HepG2 (cell line): Measurements from ENCODE around the gene HOXD3.

Source experiments
- IRF2 ChIP-seq: IDR thresholded peaks from 2 replicates; pipeline ENCODE4 v1.6.1; 2018; ENCODE audit warnings: missing genetic modification reagents, missing compliant biosample characterization
- ZBTB8A ChIP-seq: sonication (generic); formaldehyde crosslinking; IDR thresholded peaks from 2 replicates; pipeline ENCODE4 v1.4.0; 2020; ENCODE audit warnings: mild to moderate bottlenecking, low read depth, missing genetic modification reagents, borderline replicate concordance
- TF ChIP-seq, protein P1 (sequence below): sonication (generic); formaldehyde crosslinking; IDR thresholded peaks from 2 replicates; pipeline ENCODE4 v1.4.0; 2020; ENCODE audit warnings: missing genetic modification reagents

DNA sequence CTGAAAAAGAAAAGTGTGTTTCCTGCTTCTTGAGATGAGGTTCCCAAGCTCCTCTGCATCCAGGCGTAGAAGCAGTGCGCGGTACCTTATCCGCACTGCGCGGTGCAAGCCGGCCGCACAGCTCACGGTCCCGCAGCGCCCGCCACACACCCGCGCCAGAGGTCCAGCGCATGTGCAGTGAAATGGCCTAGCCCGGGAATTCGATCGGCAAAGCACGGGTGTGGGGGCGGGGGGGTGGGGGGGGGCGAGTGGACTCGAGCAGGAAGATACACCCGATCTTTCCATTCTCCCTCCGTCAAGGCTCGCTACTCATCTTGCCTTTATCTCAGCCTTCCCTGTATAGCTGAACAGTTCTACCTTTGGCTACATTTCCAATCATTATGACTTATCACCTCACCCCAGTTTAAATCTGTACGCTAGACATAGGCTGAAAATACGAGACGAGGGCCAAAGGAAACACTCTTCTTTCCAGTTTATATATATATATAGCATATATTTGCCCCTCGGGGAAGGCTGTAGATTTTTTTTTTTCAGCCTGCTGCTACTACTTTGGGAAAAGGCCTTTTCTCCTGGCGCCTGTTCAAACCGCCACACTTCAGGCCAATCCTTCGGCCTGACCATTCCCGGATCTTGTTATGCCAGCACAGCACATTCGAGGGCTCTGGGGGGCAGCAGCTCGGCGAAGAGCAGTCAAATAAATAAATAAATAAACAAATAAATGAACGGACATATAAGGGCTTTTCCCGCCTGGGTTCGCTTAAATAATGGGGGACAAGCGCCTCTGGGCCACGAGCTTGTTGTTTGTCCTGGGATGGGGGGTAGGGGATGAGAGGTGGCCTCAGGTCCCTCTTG, 17.2 kb upstream of the HOXD3 start:
- TF ChIP-seq ZBTB8A (CRISPR knock-in tag) = no peak
- TF ChIP-seq, protein P1, sequence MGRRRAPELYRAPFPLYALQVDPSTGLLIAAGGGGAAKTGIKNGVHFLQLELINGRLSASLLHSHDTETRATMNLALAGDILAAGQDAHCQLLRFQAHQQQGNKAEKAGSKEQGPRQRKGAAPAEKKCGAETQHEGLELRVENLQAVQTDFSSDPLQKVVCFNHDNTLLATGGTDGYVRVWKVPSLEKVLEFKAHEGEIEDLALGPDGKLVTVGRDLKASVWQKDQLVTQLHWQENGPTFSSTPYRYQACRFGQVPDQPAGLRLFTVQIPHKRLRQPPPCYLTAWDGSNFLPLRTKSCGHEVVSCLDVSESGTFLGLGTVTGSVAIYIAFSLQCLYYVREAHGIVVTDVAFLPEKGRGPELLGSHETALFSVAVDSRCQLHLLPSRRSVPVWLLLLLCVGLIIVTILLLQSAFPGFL (CRISPR knock-in tag) = no peak
- TF ChIP-seq IRF2 (CRISPR knock-in tag) = no peak
